SKM-1 treated with dmso at 0.1 percent for 144 hours (cell line): ENCODE measurements around the gene KIF5B.

ENCODE experiments used
- DNase-seq: peaks from one replicate; lab custom pipeline; 2025; ENCODE audit not compliant: unreplicated experiment; lab: John Stamatoyannopoulos, UW

KIF5B gene

GRCh38 chr10:31962826-31963588 is 93.2 kb downstream of the KIF5B start:
- no peak for DNase-seq

- peak; percentile 64 for DNase-seq
Observed at GRCh38 chr10:31961277-31962074, 94.7 kb downstream of the KIF5B start.

- peak; percentile 47 for DNase-seq
Observed at GRCh38 chr10:31959461-31960173, 96.6 kb downstream of the KIF5B start.
